ENCODE measurements around the gene OVCA2. TPM values are rescaled to one million over a fixed set of nuclear protein-coding genes. Genes with fewer than 3 reads are reported as not detected.
"Not testable (repeated sequence)": the region's sequence is repeated elsewhere in the genome, so short reads cannot be mapped to it uniquely, and the experiment has no call there.

Gene OVCA2
- polyA plus RNA-seq (2013, experiment 1 of 2; ENCODE audit: insufficient read length): 29.8 TPM
- 15.5 TPM for polyA plus RNA-seq (2013, experiment 2 of 2; ENCODE audit: insufficient read length)

DNA sequence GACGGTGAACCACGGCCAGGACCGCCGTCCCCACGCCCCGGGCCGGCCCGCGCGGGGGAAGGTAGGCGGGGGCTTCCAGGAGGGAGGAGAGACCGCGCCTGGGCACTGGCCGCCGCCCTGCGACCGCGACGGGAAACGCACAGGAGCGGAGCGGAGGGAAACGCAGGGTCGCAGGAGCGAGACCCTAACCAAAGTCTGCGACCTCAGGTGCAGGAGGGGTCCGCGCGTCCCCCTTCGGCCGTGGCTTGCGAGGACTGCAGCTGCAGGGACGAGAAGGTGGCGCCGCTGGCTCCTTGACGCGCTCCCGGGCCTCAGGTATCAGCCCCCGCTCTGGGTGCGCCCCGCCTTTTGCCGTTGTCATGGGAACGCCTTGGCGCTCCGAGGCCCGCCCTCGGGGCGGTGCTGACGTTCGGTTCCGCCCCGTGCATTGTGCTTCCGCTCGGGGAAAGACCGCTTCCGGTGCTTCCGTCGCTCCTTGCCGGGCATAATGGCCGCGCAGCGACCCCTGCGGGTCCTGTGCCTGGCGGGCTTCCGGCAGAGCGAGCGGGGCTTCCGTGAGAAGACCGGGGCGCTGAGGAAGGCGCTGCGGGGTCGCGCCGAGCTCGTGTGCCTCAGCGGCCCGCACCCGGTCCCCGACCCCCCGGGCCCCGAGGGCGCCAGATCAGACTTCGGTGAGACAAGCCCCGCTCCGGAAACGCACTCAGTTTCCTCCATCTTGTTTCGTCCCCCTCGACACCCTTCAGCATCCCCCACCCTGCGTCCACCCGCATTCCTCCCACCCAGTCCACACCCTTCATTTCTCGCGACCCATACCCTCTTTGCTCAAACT is at the start of gene OVCA2:
OVCA2 (plus strand) TSS at position 462 of the 829 bp plus-strand sequence; CDS start at position 488, 26 bp downstream.
- DNase-seq: peak; percentile 93

GRCh38 chr17:1992541-1992940 is 49.3 kb upstream of the OVCA2 start:
- DNase-seq: no peak

DNA sequence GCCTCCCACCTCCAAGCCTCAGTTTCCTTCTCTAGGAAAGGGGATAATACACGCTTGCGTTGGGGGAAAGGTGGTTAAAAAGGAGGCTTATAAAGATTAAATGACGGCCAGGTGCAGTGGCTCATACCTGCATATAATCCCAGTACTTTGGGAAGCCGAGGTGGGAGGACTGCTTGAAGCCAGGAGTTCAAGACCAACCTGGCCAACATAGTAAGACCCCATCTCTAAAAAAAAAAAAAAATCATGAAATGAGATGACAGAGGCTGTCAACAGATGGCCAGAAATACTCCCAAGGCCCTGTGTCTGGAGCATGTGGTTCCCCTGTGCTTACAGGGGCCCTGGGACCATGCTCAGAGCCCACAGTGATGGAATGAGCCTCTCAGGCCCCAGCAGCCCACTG is 47.1 kb upstream of the OVCA2 start:
- DNase-seq: no peak

DNA sequence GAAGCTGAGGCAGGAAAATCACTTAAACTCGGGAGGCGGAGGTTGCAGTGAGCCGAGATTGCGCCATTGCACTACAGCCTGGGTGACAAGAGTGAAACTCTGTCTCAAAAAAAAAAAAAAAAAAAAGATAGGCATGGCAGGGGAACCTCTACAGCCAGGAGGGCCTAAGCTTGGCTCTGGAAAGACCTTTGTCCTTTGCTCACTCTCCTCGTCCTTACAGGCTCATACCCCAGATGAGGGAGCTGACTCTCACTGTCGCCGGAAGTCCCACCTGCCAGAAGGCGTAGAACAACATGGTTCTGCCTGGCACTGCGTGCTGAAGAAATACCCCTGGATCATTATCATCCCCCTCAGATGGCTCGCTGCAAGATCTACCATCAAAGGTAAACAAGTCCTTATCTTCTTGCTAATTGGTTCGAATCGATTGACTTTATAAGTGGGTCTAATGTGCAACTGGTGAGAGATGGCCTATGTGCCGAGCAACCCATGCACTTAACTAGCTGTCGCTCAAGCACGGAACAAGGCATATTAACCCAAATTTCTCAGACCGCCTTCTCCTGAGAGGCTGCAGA is 46.4 kb upstream of the OVCA2 start:
- DNase-seq: no peak

DNA sequence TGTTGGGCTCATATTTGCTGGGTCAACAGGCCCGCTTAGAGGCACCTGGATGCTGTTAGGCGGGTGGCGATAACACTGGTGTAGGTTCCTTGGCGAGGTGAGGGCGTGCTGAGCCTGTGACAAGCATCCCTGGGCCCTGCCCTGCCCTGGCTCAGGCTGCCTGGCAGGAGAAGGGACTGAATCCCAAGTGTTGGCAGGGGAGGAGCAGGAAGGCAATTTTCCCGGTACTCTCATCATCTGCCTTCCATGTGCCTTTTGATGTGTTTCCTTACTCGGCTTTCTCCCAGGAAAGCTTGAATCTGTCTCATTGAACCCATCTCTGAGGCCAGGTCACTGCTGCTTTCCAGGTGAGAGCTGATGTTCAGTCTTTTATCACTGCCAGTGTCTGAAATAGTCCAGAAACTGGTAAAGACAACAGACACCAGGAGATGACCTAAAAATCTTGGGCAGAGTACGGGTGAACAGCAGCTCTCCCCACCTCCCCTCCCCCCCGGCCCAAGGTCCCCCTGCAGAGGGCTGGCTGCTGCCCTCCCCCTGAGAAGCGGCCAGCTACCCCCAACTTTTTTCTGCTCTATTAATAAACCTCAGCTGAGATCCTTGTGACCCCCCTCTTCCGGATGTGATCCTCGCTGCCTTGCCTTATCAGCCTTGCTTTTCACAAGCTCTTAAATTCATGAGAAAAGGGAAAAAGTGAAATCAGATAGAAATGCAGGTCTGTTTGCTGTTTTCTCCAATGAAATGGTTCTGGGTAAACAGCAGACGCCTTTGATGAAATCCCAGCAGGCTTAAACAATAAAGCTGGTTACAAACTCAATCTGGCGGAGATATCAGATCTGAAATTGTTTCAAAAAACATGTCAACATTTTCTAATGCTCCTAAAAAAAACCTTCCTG is 45.7 kb upstream of the OVCA2 start:
- no peak for DNase-seq

- no peak for DNase-seq
These were observed 45.0 kb upstream of the OVCA2 start for GRCh38 chr17:1996800-1997288.

GRCh38 chr17:1997289-1997926 is 44.4 kb upstream of the OVCA2 start:
- no peak for DNase-seq

GRCh38 chr17:1997927-1998742 is 43.7 kb upstream of the OVCA2 start:
- DNase-seq: peak; percentile 13

- peak; percentile 53 for DNase-seq
These were observed 42.1 kb upstream of the OVCA2 start for GRCh38 chr17:1999557-2000251.

DNA sequence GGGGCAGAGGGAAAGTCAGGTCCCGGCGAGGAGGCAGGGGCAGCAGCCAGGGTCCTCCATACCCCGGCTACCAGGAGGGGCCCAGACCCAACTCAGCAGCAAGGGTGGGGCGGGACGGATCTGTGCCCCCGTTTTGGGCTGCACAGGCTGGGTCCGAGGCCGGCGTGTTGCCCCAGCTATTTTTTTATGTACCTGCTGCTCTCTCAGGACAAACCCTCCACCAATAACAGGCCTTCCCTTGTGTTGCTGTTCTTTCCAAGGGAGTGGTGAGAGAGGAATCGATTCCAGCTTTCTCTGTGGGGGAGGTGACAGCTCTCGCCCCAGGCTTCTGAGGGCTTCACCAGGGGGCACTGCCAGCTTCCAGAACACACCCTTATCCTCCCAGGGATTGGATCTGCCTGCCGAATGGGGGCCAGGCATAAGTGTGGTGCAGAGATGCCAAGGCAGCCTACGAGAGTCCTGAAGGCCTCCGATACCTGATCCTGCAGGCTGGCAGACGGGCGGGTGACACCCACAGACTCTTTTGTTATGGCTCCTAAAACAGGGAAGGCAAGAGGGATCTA is 39.0 kb upstream of the OVCA2 start:
- no peak for DNase-seq

GRCh38 chr17:2003525-2003924 is 38.3 kb upstream of the OVCA2 start:
- DNase-seq: no peak

DNA sequence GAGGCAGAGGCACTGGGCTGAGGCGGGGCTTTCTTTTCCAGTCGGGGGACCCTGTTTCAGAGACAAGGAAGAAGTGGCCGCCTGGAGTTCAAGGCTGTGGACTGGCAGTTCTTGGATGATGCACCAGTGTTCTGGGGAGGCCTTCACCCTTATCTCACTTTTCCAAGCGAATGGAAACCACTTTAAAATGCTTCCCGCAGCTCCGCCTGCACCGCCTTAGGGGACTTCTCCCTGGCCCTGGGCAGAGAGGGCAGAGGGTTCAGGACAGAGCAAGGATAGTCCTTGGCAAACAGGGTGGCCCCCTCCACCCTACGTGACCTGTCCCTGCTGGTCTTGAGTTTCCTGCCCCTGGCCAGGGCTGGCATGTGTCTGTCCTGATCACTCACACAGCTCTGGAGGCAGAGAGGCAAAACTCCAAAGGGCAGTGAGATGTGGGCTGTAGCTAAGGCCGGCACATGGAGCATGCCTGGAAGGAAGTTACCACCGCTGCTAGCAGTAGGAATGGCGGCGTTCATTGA is 37.3 kb upstream of the OVCA2 start:
- DNase-seq: no peak

DNA sequence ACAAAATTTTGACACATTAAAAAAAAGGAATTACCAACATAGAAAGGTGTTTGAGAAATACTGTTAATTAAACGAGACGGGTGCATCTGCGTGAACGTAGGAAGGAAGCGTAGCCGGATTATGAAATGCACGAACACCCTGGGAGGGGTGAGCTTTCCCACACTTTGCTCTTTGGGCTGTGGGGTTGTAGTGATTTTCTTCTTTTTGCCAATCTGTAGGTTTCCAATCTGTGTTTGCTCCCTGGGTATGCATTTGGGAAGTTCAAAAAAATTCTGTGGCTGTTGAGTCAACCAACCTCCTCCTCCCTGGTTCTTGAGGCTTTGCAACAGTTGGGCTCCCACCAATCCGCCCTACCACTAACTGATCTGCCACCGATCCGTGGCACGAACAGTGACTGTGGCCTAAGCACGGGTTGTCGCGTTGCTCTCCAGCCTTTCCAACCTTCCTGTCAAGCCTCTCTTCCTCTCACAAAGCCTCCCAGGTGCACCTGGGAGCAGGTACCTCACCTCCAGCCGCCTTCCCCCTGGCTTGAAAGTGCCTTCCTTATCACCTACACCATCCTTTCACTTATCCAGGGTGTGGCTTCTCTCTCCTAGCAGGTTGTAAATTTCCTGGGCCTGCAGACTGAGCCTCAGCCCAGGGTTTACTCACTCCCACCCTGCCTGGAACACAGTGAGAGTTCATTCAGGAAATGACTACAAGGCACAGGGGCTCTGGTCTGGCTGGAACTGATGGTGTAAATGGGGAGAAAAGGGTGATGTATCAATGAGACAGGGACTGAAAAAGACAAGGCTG is 33.3 kb upstream of the OVCA2 start:
- no peak for DNase-seq

- DNase-seq: no peak
These were observed 32.1 kb upstream of the OVCA2 start for GRCh38 chr17:2009737-2010136.

DNA sequence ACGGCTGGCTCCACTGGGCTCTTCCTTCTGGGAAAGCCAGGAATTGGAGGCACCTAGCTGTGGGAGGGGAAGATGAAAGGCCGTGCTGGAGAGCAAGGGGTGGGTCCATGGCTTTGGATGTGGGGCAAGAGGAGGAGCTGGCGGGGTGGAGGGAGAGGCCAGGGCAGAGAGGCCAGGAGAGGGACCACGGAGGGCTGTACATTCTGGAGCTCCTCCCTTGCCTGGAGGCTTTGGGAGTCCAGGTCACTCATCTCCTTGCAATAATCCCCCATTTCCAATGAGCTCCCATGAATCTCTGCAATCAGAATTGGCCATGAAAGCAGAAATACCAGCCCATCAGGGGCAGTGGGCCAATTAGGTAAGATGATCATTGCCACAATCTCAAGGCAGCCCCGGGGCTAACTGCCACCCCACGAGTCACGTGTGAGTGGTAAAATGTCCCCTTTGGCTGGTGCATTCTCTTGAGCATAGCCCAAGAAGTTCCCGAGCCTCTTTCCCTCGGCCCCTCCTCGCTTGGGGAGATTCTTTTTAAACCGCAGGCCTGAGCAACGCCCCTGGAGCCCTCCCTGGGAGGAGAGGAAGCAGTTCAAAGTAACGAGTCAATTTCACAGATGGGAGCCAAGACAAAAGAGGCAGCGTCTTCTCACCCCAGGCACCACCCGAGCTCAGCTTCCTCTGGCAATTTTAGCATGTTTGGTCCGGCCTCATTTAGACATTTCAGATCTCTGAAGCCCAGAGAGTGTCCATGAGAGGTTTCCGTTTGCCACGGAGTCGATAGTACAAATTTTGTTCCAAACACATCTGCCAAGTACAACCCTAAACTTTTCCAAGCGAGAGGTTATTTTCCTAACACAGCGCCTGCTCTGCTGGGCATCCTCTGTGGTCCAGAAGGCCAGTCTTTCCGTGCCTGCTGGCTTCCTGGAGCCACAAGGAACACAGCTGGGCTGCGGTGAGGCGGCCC is 30.1 kb upstream of the OVCA2 start:
- DNase-seq: peak; percentile 78

DNA sequence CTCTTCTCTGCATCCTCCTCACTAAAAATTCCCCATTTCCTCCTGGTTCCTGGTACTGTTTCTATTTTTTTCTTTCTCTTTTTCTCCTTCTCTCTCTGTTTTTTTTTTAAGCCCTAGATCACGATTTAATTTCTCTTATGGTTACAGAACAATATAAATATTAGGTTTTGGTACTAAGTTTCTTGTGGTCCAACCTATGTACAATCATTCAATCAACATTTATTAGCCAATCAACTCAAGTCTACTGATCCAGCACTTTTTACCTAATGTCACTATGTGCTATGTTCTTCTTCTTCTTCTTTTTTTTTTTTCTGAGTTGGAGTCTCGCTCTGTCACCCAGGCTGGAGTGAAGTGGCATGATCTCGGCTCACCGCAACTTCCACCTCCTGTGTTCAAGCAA is 29.3 kb upstream of the OVCA2 start:
- no peak for DNase-seq

DNA sequence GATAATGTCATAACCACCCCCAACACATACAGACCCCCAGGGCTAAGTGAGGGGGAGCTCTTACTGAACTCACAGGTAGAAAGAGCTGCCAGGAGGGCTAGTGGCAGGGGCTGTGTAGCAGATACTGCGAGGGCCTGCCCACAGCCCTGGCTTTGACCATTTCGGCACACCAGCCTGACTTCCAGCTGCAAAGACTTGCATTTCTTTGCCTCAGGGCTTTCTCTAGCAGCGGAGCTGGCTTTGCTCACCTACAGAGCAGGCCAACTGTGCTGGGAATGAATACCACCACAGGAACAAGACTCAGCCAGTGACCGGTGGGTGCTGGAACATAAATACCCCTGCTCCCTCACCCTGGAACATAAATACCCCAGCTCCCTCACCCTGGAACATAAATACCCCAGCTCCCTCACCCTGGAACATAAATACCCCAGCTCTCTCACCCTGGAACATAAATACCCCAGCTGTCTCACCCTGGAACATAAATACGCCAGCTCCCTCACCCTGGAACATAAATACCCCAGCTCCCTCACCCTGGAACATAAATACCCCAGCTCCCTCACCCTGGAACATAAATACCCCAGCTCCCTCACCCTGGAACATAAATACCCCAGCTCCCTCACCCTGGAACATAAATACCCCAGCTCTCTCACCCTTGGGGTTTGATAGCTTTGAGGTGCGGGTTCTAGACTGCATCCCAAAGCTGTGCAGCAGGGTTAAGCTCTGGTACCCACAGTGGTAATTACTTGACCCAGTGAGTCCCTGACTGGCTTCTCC is 28.4 kb upstream of the OVCA2 start:
- not testable (repeated sequence) for DNase-seq
